ENCODE measurements around the gene UPP2. TPM values are rescaled to one million over a fixed set of nuclear protein-coding genes. Genes with fewer than 3 reads are reported as not detected.

Gene UPP2
- total RNA-seq, 1 experiment from 2014 or later, result not detected

DNA sequence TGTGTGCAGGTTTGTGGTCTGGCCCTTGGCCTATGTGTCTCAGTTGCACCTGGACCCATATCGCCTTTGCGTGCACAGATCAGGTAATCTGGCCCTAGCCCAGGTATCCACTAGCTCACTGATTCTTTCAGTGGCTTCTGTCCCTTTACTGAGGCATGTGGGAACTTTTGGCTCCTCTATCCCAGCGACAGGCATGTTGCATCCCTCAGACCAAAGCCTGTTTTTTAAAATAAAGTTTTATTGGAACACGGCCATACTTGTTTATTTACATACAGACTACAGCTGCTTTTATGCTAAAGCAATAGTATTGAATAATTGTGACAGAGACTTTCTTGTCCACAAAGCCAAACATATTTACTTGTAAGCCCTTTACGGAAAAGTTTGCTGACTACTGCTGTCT lies 39.9 kb upstream of the UPP2 start:
- Histone ChIP-seq H3K4me2 (ENCODE audit: insufficient read depth, insufficient read length, low read length) (no peak overlapping the region), H3K23me2 (ENCODE audit: insufficient read length, low read depth, low read length, poor library complexity, severe bottlenecking) (no peaks in the 10 kb centered on the region), H3K9ac (ENCODE audit: extremely low read depth, insufficient read length, low read length) (no peak overlapping the region), H4K20me1 (ENCODE audit: control insufficient read depth, insufficient read depth, insufficient read length) (no peaks in the 10 kb centered on the region), H3K9me3 (ENCODE audit: control insufficient read depth, low read depth, low read length) (no peaks in the 10 kb centered on the region), H3K23ac (ENCODE audit: insufficient read length, low read depth, low read length) (no peak overlapping the region), H4K8ac (replicated peaks; ENCODE audit: insufficient read length, low read depth, low read length) (no peak overlapping the region), H3K27me3 (ENCODE audit: insufficient read depth, low read length) (no peaks in the 10 kb centered on the region), H2BK20ac (ENCODE audit: low read depth, low read length, poor library complexity, severe bottlenecking) (no peak overlapping the region), H3K56ac (ENCODE audit: insufficient read length, low read depth, low read length) (no peak overlapping the region), H3K79me2 (ENCODE audit: insufficient read depth, low read length) (no peaks in the 10 kb centered on the region), H2BK12ac (ENCODE audit: insufficient read length, low read depth, low read length) (no peak overlapping the region), H2BK15ac (ENCODE audit: low read depth, low read length) (no peak overlapping the region), H2BK120ac (ENCODE audit: low read depth, low read length, poor library complexity, severe bottlenecking) (no peak overlapping the region), H3K14ac (ENCODE audit: insufficient read depth, low read length) (no peak overlapping the region), H3K4me1 (ENCODE audit: insufficient read depth, low read length) (no peaks in the 10 kb centered on the region), H2AK5ac (ENCODE audit: insufficient read length, low read length) (no peak overlapping the region), H3K4ac (ENCODE audit: low read depth, low read length) (no peak overlapping the region), H4K5ac (ENCODE audit: insufficient read length, low read depth, low read length) (no peak overlapping the region), H4K91ac (ENCODE audit: insufficient read length, low read depth, low read length) (no peak overlapping the region), H3T11ph (ENCODE audit: low read length) (no peak overlapping the region), H3K79me1 (ENCODE audit: insufficient read depth, low read depth, low read length, poor library complexity, severe bottlenecking) (no peaks in the 10 kb centered on the region), H2AFZ (ENCODE audit: low read length) (no peak overlapping the region), H2BK5ac (ENCODE audit: insufficient read length, low read length) (no peak overlapping the region), H3K27ac (ENCODE audit: insufficient read length, low read depth, low read length) (no peak overlapping the region), H3K18ac (ENCODE audit: insufficient read length, low read depth, low read length) (no peak overlapping the region)
- WGBS (ENCODE audit: extremely low coverage, insufficient read length, low lambda C conversion rate), result no CpG with 5 or more reads among the region's 5 CpGs
- TF ChIP-seq, protein P1, sequence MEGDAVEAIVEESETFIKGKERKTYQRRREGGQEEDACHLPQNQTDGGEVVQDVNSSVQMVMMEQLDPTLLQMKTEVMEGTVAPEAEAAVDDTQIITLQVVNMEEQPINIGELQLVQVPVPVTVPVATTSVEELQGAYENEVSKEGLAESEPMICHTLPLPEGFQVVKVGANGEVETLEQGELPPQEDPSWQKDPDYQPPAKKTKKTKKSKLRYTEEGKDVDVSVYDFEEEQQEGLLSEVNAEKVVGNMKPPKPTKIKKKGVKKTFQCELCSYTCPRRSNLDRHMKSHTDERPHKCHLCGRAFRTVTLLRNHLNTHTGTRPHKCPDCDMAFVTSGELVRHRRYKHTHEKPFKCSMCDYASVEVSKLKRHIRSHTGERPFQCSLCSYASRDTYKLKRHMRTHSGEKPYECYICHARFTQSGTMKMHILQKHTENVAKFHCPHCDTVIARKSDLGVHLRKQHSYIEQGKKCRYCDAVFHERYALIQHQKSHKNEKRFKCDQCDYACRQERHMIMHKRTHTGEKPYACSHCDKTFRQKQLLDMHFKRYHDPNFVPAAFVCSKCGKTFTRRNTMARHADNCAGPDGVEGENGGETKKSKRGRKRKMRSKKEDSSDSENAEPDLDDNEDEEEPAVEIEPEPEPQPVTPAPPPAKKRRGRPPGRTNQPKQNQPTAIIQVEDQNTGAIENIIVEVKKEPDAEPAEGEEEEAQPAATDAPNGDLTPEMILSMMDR (conservative IDR thresholded peaks at IDR 0.05), result no peak
- Mint-ChIP-seq H3K36me3 (ENCODE audit: insufficient read depth in 1 of 3, low read depth in 3 of 3) (peaks cover 0 to 3% (median 0%) of the 10 kb centered on the region in 3 experiments; a peak in 1 of 7 replicates), H3K9me3 (no peaks in the 10 kb centered on the region; a peak in 1 of 5 replicates), H3K27me3 (ENCODE audit: low read depth) (peaks cover 1% of the 10 kb centered on the region; the same call in 1 of the 2 replicates), H3K4me1 (no peaks in the 10 kb centered on the region), H3K27ac (no peak overlapping the region; a peak in 1 of 7 replicates), H3K4me3 (no peak overlapping the region)
- no peak for DNase-seq
